ENCODE measurements around the gene FCN2. TPM values are rescaled to one million over a fixed set of nuclear protein-coding genes. Genes with fewer than 3 reads are reported as not detected.

Gene FCN2
- polyA plus RNA-seq, 2 of the 4 experiments (the other 2 are of a cell fraction) = not detected

DNA sequence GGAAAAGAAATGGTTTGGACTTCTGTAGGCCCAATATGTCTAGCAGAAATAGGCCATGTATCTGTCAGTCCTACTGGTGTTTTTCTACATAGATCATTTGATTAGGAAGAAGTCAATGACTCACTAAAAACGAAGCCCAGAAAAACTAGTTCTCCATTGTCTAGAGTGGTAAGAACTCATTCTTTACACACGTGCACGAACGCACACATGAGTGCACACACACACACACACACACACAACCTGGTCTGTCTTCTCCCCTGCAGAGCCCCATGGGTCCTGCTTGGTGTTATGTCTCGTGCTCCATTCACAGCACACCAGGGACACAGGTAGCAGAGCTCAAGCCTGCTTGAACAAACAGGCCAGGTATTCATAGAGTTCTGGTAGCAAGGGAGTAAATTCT lies 52.0 kb downstream of the FCN2 start:
- TF ChIP-seq POLR2A (IDR thresholded peaks at IDR 0.05; ENCODE audit: low read length) = no peak
- TF ChIP-seq PHF8 (IDR thresholded peaks at IDR 0.05; ENCODE audit: borderline replicate concordance, low read depth) = no peak
- TF ChIP-seq FOSB (CRISPR knock-in tag; IDR thresholded peaks at IDR 0.05) = no peak
- no peak for TF ChIP-seq JUNB (IDR thresholded peaks at IDR 0.05)
- TF ChIP-seq EHF (CRISPR knock-in tag; IDR thresholded peaks at IDR 0.05) = no peak
- no peak for TF ChIP-seq RAD21 (conservative IDR thresholded peaks at IDR 0.05 in 1 of 2, IDR thresholded peaks at IDR 0.05 in 1 of 2)
- TF ChIP-seq RFX5 (IDR thresholded peaks at IDR 0.05) = no peak
- TF ChIP-seq NFE2L2 (conservative IDR thresholded peaks at IDR 0.05; ENCODE audit: low read length) = no peak
- no peak for TF ChIP-seq KDM1A (IDR thresholded peaks at IDR 0.05; ENCODE audit: low read depth)
- no peak for TF ChIP-seq HOXB13 (CRISPR knock-in tag; IDR thresholded peaks at IDR 0.05; ENCODE audit: low read depth)
- no peak for TF ChIP-seq KDM5A (IDR thresholded peaks at IDR 0.05)
- TF ChIP-seq MYC (IDR thresholded peaks at IDR 0.05; ENCODE audit: borderline replicate concordance, low read length) = no peak
- no peak for TF ChIP-seq ZFP36 (IDR thresholded peaks at IDR 0.05; ENCODE audit: borderline replicate concordance, partially characterized antibody)
- no peak for TF ChIP-seq ZNF302 (CRISPR knock-in tag; IDR thresholded peaks at IDR 0.05)
- TF ChIP-seq, protein P1, sequence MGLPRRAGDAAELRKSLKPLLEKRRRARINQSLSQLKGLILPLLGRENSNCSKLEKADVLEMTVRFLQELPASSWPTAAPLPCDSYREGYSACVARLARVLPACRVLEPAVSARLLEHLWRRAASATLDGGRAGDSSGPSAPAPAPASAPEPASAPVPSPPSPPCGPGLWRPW (IDR thresholded peaks at IDR 0.05) = no peak
- TF ChIP-seq HOXB5 (CRISPR knock-in tag; IDR thresholded peaks at IDR 0.05) = no peak
- ChIA-PET POLR2A (no interaction called here), CTCF (interaction anchor here (1.6 to 1.7 kb wide), 2 partner anchors 9 to 16 kb away, joined by 3 read pairs; no protein-coding TSS in a partner anchor)
- no peak overlapping the region for H3K27ac ChIP-seq
- DNase-seq (ENCODE audit: low read depth in 1 of 2, low spot score in 1 of 2) (no peak), FAIRE-seq (no peak), ATAC-seq (no peak)
- H3K4me1 ChIP-seq = no peaks in the 10 kb centered on the region
- no peaks in the 10 kb centered on the region for H3K9me3 ChIP-seq
- no peak overlapping the region for H3K4me3 ChIP-seq
- H3K4me2 ChIP-seq = no peak overlapping the region
- 31% methylated on average over 5 of the region's 5 CpGs for WGBS (ENCODE audit: missing lambda C conversion rate)

DNA sequence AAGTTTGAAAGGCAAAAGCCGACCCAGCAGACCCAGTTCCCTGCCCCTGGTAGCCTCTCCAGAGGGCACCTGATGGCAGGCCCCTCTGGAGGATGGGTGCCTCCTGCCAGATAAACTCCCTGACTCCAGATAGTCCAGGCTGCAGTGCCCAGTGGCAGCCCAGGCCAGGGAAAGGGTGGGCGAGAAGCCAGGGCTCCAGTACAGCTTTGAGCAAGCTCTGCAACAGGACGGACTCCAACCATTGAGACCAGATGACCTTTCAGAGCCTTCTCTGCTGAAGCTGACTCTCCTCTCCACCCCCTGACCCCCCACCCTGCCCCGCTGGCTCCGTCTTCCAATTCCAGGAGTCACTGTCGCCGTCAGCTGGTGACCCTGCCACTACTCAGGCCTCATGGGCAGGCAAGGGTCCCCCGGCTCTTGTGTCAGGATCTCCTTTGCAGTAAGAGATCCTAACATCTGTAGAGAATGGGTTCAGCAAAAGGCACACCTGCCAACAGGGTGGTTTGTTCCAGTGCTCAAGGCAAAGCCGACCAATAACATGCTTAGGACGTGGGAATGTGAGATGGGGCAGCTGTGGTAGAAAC lies 52.6 kb downstream of the FCN2 start:
- ChIA-PET POLR2A (no interaction called here), CTCF (interaction anchor here (1.6 to 1.7 kb wide), 2 partner anchors 10 to 16 kb away, joined by 3 read pairs; no protein-coding TSS in a partner anchor)
- DNase-seq (ENCODE audit: low read depth in 1 of 2, low spot score in 1 of 2) = no peak
- Histone ChIP-seq H3K4me3 (no peak overlapping the region), H3K9me3 (no peaks in the 10 kb centered on the region), H3K4me1 (no peaks in the 10 kb centered on the region), H3K4me2 (no peak overlapping the region), H3K27ac (no peak overlapping the region)
- ATAC-seq = no peak
- 28% methylated on average over 8 of the region's 10 CpGs for WGBS (ENCODE audit: missing lambda C conversion rate)
- no peak for TF ChIP-seq HEYL (CRISPR knock-in tag; IDR thresholded peaks at IDR 0.05)
- TF ChIP-seq ZC3H11A (IDR thresholded peaks at IDR 0.05) = no peak
- no peak for TF ChIP-seq NPAS2 (CRISPR knock-in tag; IDR thresholded peaks at IDR 0.05; ENCODE audit: borderline replicate concordance)
- no peak for TF ChIP-seq ESRRA (IDR thresholded peaks at IDR 0.05; ENCODE audit: borderline replicate concordance, low read length)
- TF ChIP-seq, protein P2, sequence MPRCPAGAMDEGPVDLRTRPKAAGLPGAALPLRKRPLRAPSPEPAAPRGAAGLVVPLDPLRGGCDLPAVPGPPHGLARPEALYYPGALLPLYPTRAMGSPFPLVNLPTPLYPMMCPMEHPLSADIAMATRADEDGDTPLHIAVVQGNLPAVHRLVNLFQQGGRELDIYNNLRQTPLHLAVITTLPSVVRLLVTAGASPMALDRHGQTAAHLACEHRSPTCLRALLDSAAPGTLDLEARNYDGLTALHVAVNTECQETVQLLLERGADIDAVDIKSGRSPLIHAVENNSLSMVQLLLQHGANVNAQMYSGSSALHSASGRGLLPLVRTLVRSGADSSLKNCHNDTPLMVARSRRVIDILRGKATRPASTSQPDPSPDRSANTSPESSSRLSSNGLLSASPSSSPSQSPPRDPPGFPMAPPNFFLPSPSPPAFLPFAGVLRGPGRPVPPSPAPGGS (IDR thresholded peaks at IDR 0.05) = no peak
- no peak for TF ChIP-seq NFE2L2 (conservative IDR thresholded peaks at IDR 0.05; ENCODE audit: low read length)
- TF ChIP-seq SMC3 (IDR thresholded peaks at IDR 0.05) = no peak
- TF ChIP-seq SREBF2 (IDR thresholded peaks at IDR 0.05) = no peak
- no peak for TF ChIP-seq GATA3 (IDR thresholded peaks at IDR 0.05; ENCODE audit: borderline replicate concordance)
- TF ChIP-seq, protein P3, sequence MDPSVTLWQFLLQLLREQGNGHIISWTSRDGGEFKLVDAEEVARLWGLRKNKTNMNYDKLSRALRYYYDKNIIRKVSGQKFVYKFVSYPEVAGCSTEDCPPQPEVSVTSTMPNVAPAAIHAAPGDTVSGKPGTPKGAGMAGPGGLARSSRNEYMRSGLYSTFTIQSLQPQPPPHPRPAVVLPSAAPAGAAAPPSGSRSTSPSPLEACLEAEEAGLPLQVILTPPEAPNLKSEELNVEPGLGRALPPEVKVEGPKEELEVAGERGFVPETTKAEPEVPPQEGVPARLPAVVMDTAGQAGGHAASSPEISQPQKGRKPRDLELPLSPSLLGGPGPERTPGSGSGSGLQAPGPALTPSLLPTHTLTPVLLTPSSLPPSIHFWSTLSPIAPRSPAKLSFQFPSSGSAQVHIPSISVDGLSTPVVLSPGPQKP (IDR thresholded peaks at IDR 0.05; ENCODE audit: low read depth, low read length) = no peak
- TF ChIP-seq, protein P4, sequence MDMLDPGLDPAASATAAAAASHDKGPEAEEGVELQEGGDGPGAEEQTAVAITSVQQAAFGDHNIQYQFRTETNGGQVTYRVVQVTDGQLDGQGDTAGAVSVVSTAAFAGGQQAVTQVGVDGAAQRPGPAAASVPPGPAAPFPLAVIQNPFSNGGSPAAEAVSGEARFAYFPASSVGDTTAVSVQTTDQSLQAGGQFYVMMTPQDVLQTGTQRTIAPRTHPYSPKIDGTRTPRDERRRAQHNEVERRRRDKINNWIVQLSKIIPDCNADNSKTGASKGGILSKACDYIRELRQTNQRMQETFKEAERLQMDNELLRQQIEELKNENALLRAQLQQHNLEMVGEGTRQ (IDR thresholded peaks at IDR 0.05) = no peak
- TF ChIP-seq JUN (IDR thresholded peaks at IDR 0.05) = no peak
- TF ChIP-seq KDM5A (IDR thresholded peaks at IDR 0.05) = no peak
- TF ChIP-seq RNF2 (IDR thresholded peaks at IDR 0.05; ENCODE audit: borderline replicate concordance, low read depth) = no peak
- TF ChIP-seq EHF (CRISPR knock-in tag; IDR thresholded peaks at IDR 0.05) = no peak
- no peak for FAIRE-seq

Measured in A549 (cell line).